ENCODE data around the gene SEC22A. TPM values are rescaled to one million over a fixed set of nuclear protein-coding genes. Genes with fewer than 3 reads are reported as not detected.

The SEC22A gene
- total RNA-seq, 2 donors from 2014 or later, result 24.7 to 25.3 TPM

DNA sequence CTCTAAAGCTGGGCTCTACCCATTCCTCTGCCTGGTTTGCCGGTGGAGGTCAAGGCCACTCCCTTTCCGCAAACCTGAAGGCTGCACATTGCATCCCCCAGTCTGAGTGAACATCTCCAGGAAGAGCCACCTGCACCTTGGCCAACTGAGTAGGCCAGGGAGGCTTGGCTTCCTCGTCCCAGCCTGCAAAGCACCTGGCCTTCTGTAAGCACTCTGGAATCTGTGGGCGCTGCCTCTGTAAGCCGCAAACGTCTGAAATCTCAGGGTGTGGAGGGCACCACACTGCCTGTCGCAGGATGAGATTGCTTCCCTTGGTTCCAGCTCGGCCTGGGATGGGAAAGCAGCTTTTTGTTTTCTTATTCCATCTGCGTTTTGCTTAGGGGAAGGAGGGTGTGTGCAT, 81.3 kb downstream of the SEC22A start:
- Histone ChIP-seq H3K36me3 (peaks cover 59% of the 10 kb centered on the region), H3K9me3 (no peaks in the 10 kb centered on the region), H3K27me3 (replicated peaks; ENCODE audit: insufficient read depth) (no peaks in the 10 kb centered on the region), H3K4me1 (ENCODE audit: control insufficient read depth in 1 of 2, low read depth in 2 of 2) (no peaks in the 10 kb centered on the region), H3K27ac (no peak overlapping the region), H3K4me3 (no peak overlapping the region)
- ATAC-seq (ENCODE audit: insufficient number of reproducible peaks, low FRiP score, low read depth) (no peak), DNase-seq (ENCODE audit: low spot score) (no peak)
- TF ChIP-seq, protein P1, sequence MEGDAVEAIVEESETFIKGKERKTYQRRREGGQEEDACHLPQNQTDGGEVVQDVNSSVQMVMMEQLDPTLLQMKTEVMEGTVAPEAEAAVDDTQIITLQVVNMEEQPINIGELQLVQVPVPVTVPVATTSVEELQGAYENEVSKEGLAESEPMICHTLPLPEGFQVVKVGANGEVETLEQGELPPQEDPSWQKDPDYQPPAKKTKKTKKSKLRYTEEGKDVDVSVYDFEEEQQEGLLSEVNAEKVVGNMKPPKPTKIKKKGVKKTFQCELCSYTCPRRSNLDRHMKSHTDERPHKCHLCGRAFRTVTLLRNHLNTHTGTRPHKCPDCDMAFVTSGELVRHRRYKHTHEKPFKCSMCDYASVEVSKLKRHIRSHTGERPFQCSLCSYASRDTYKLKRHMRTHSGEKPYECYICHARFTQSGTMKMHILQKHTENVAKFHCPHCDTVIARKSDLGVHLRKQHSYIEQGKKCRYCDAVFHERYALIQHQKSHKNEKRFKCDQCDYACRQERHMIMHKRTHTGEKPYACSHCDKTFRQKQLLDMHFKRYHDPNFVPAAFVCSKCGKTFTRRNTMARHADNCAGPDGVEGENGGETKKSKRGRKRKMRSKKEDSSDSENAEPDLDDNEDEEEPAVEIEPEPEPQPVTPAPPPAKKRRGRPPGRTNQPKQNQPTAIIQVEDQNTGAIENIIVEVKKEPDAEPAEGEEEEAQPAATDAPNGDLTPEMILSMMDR (IDR thresholded peaks at IDR 0.05), result no peak

DNA sequence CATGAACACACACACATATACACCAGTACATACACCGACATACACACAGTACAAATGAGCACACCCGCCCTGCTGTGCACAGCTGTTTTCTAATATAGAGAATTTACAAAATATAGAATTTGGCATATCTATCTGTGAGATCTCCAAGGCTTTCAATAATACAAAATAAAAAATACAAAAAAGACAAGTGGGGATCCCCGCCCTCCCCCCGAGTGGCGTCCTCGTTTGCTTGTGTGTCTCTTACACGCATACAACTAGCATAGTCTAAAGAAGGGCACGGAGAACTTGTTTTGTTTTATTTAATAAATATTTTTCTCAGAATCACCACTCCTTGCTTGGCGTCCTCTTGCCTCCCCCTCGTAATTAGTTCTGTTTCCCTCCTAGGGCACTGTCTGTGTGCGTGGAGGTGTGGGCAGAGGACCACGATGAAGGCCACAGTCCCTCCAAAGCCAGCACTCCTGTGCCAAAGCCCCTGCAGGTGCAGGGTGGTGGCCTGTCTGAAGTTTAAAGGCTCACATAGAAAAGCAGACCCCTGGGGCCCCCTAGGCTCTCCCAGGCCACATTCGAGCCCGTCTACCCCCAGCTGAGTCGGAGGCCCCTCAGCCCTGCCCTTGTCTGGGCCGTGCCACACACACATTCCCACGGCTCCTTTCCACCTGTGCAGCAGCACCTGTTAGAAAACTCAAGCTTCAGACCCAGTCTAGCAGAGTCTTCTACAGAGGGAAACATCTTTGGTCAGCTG, 82.1 kb downstream of the SEC22A start:
- Histone ChIP-seq H3K27me3 (replicated peaks; ENCODE audit: insufficient read depth) (no peaks in the 10 kb centered on the region), H3K36me3 (peaks cover 62% of the 10 kb centered on the region), H3K4me1 (ENCODE audit: control insufficient read depth in 1 of 2, low read depth in 2 of 2) (no peaks in the 10 kb centered on the region), H3K9me3 (no peaks in the 10 kb centered on the region), H3K27ac (no peak overlapping the region), H3K4me3 (no peak overlapping the region)
- ATAC-seq (ENCODE audit: insufficient number of reproducible peaks, low FRiP score, low read depth) (no peak), DNase-seq (ENCODE audit: low spot score) (no peak)
- TF ChIP-seq, protein P1 (IDR thresholded peaks at IDR 0.05), result no peak

DNA sequence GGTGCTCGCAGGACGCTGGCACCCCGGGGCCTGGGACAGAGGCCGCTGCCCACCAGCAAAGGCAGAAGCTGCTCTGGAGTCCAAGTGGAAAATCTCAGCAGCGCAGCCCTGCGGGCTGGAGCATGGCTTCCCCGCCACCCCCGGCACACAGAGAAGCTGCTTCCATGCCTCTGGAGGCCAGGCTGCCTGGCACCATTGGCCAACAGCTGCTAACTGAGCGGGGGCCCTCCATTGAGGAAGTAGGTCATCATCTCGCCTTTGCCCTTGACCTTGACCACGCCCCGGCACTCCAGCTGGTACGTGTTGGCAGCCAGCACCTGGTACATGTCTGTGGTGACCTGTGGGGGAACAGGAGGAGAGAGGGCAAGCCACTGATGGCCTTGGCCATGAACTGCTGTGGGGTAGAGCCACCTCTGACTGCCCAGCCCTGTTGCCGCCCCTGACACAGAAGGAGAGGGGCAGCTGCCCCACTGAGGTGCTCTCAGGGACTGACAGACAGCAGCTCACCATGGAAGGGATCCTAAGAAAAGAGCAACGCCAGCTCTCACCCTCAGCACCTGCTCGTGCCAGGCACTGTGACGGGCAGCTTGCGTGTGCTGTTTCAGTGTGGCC, 82.8 kb downstream of the SEC22A start:
- TF ChIP-seq, protein P1 (IDR thresholded peaks at IDR 0.05), result no peak
- DNase-seq (ENCODE audit: low spot score), result no peak
- H3K36me3 ChIP-seq, result peaks cover 65% of the 10 kb centered on the region
- no peaks in the 10 kb centered on the region for H3K4me1 ChIP-seq (ENCODE audit: control insufficient read depth in 1 of 2, low read depth in 2 of 2)
- no peak overlapping the region for H3K4me3 ChIP-seq
- no peak for ATAC-seq (ENCODE audit: insufficient number of reproducible peaks, low FRiP score, low read depth)
- H3K27me3 ChIP-seq (replicated peaks; ENCODE audit: insufficient read depth), result no peaks in the 10 kb centered on the region
- no peaks in the 10 kb centered on the region for H3K9me3 ChIP-seq
- no peak overlapping the region for H3K27ac ChIP-seq

DNA sequence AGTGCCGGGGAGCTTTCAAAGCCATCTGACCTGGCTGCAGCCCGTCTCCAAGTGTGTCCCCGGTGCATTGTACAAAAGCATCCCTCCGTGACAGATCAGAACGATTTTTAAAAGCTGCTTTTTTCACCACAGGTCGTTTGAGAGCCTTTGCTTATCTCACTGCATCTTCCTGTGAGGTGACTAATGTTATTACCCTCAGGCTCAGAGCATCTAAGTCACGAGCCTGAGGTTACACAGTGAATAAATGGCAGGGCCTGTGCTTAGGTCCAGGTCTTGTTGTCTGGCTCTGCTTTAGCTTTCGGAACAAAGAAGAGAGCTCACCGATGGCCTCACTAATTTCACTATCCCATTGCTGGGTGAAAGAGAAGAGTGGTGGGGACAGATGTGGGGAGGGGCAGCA, 83.3 kb downstream of the SEC22A start:
- H3K4me3 ChIP-seq, result no peak overlapping the region
- no peaks in the 10 kb centered on the region for H3K9me3 ChIP-seq
- H3K27me3 ChIP-seq (replicated peaks; ENCODE audit: insufficient read depth), result no peaks in the 10 kb centered on the region
- ATAC-seq (ENCODE audit: insufficient number of reproducible peaks, low FRiP score, low read depth), result no peak
- no peaks in the 10 kb centered on the region for H3K4me1 ChIP-seq (ENCODE audit: control insufficient read depth in 1 of 2, low read depth in 2 of 2)
- TF ChIP-seq, protein P1 (IDR thresholded peaks at IDR 0.05), result no peak
- H3K36me3 ChIP-seq, result peaks cover 70% of the 10 kb centered on the region
- DNase-seq (ENCODE audit: low spot score), result no peak
- no peak overlapping the region for H3K27ac ChIP-seq

DNA sequence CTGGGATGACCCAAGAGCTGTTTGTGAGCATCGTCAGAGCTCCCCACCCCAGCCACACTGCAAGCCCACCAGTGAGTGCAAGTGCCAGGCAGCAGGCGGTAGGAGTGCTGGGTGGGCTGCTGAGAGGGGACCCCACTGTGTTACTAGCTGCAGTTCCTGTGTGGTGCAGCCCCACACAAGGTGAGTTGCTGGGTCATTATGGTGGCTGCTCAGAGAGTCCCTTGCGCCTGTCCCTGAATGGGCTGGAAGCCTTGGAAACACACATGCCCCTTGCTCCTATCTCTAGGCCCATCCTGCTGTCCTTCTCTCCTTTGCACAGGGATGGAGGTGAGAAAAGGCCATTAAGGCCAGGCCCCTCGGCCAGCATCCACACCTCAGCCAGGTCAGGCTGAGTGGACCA, 83.7 kb downstream of the SEC22A start:
- ATAC-seq (ENCODE audit: insufficient number of reproducible peaks, low FRiP score, low read depth) (no peak), DNase-seq (ENCODE audit: low spot score) (no peak)
- no peak overlapping the region for H3K27ac ChIP-seq
- TF ChIP-seq, protein P1 (IDR thresholded peaks at IDR 0.05), result no peak
- no peaks in the 10 kb centered on the region for H3K9me3 ChIP-seq
- H3K36me3 ChIP-seq, result peaks cover 71% of the 10 kb centered on the region
- H3K4me3 ChIP-seq, result no peak overlapping the region
- H3K4me1 ChIP-seq (ENCODE audit: control insufficient read depth in 1 of 2, low read depth in 2 of 2), result no peaks in the 10 kb centered on the region
- H3K27me3 ChIP-seq (replicated peaks; ENCODE audit: insufficient read depth), result no peaks in the 10 kb centered on the region

All from thoracic aorta (tissue), 2 donors.